Spleen (tissue), 11 donors: Measurements from ENCODE around the gene DNAJC1. TPM values are rescaled to one million over a fixed set of nuclear protein-coding genes. Genes with fewer than 3 reads are reported as not detected.

Experiments
- DNase-seq: peaks from one replicate; pipeline ENCODE4 v3.0.0-alpha.2; 2020
- H3K27ac ChIP-seq, 8 donors: fragments of 200-600 bp; sonication (generic) in 7 of 8; 1 replicate in 4 of 8; 2 replicates in 4 of 8; pipeline versions ENCODE4 v1.5.0 to v1.8.0; 2016 to 2021; ENCODE audit warnings: inconsistent platforms in 4 of 8, mild to moderate bottlenecking in 4 of 8, moderate library complexity in 1 of 8
- H3K27me3 ChIP-seq, 7 donors: fragments of 200-600 bp; sonication (generic) in 6 of 7; replicated peaks in 1 of 7; 1 replicate in 4 of 7; 2 replicates in 3 of 7; pipeline versions ENCODE4 v1.5.0 to v1.8.0; 2016 to 2021; ENCODE audit warnings: inconsistent platforms in 3 of 7, mild to moderate bottlenecking in 1 of 7
- H3K36me3 ChIP-seq, 6 donors: fragments of 200-600 bp; sonication (generic) in 5 of 6; 1 replicate in 4 of 6; 2 replicates in 2 of 6; pipeline versions ENCODE4 v1.5.0 to v1.8.0; 2016 to 2021; ENCODE audit warnings: inconsistent platforms in 2 of 6
- H3K4me1 ChIP-seq, 6 donors: fragments of 200-600 bp; sonication (generic) in 5 of 6; 1 replicate in 3 of 6; 2 replicates in 3 of 6; pipeline versions ENCODE4 v1.5.0 to v1.8.0; 2016 to 2021; ENCODE audit warnings: inconsistent platforms in 3 of 6
- H3K4me3 ChIP-seq, 8 donors: fragments of 200-600 bp; sonication (generic) in 7 of 8; 1 replicate in 4 of 8; 2 replicates in 4 of 8; pipeline versions ENCODE4 v1.5.0 to v1.8.0; 2016 to 2021; ENCODE audit warnings: inconsistent platforms in 4 of 8, mild to moderate bottlenecking in 4 of 8, moderate library complexity in 2 of 8
- H3K9me3 ChIP-seq, 8 donors: fragments of 200-600 bp; sonication (generic) in 7 of 8; 1 replicate in 4 of 8; 2 replicates in 4 of 8; pipeline versions ENCODE4 v1.5.0 to v1.8.0; 2016 to 2021; ENCODE audit warnings: inconsistent platforms in 4 of 8
- POLR2A ChIP-seq, 3 donors: fragments of 450-650 bp; IDR thresholded peaks; one replicate each; pipeline ENCODE4 v1.5.1; 2017; ENCODE audit warnings: antibody characterized with exemption in 3 of 3, mild to moderate bottlenecking in 1 of 3
- POLR2AphosphoS5 ChIP-seq, 3 donors: sonication (generic); formaldehyde crosslinking; IDR thresholded peaks; one replicate each; pipeline ENCODE4 v1.5.1; 2017; ENCODE audit warnings: antibody characterized with exemption in 3 of 3
- WGBS, 5 donors: extraction: QIAGEN DNeasy Blood & Tissue Kit in 3 of 5; methylation state at CpG; one replicate each; pipeline versions ENCODE4 v1.1.5 to v1.1.7; 2013 to 2018; 5-methylcytosine and 5-hydroxymethylcytosine counted together
- intact Hi-C: fragments of 100-400 bp; cut with DNase I; formaldehyde crosslinking; loops from one replicate; pipeline ENCODE4 v1.15.0; 2023; ENCODE audit warnings: low total_unique reads
- polyA plus RNA-seq, 3 donors: library from polyadenylated mRNA; stranded (reverse); fragments of 200-250 nt; gene quantifications; one replicate each; pipeline ENCODE4 v1.2.1, GENCODE V29; 2013
- total RNA-seq, 7 donors: library from RNA; depleted of rRNA in 3 of 7; stranded (reverse); fragments of >200 nt in 3 of 7; fragmentation: NEBNext Ultra II Directional in 4 of 7; extraction: Animal tissue kit (Norgen Biotek cat#: 25700) in 4 of 7; gene quantifications; one replicate each; pipeline versions ENCODE4 v1.1.0 to v1.2.1, GENCODE V29; 2016 to 2021
- TF ChIP-seq, protein P1 (sequence below), 11 experiments: fragments of 200-600 bp in 7 of 11; fragments of 450-650 bp in 4 of 11; sonication (generic) in 4 of 11; IDR thresholded peaks in 8 of 11; conservative IDR thresholded peaks in 3 of 11; 1 replicate in 7 of 11; 2 replicates in 4 of 11; pipeline versions ENCODE4 v1.4.0 to v1.8.0; 2016 to 2021; ENCODE audit warnings: antibody characterized with exemption in 11 of 11, inconsistent platforms in 4 of 11, mild to moderate bottlenecking in 1 of 11
- donor health status: healthy with polysubstance abuse.
- donor health status: DM: no; HTN: no; CAD: no; lungs with moderate emphysema.
- donor health status: DM: no; HTN: no; CAD: no.
- donor health status: Bipolar disorder and iron deficiency.
- donor health status: healthy.
- donor health status: DM: no; HTN: no; CAD: no.
- donor health status: DM: yes; HTN: yes; CAD: no.

The DNAJC1 gene
- total and polyA plus RNA-seq, 10 donors = 8.1 to 96.4 (median 22.5) TPM

DNA sequence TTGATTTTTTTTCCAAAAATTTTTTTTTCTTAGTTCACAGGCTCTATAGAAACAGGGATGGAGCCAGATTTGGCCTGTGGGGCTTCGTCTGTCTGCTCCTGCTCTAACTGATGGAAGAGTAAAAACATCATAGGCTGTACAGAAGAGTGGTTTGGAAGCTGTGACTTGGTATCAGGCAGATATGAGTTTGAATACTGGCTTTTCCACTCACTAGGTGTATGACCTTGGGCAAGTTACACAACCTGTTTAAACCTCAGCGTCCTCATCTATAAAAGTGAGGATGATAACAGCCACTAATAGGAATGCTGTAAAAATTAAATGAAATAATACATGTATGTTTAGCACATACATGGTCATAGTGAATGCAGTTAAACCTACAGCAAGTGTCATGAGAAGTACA, 26.9 kb upstream of the DNAJC1 start:
- no peak overlapping the region for H3K27ac ChIP-seq
- H3K4me1 ChIP-seq = no peaks in the 10 kb centered on the region
- no peaks in the 10 kb centered on the region for H3K27me3 ChIP-seq
- no peaks in the 10 kb centered on the region for H3K36me3 ChIP-seq
- no peak overlapping the region for H3K4me3 ChIP-seq
- TF ChIP-seq POLR2AphosphoS5 (IDR thresholded peaks at IDR 0.05) (no peak), POLR2A (IDR thresholded peaks at IDR 0.05) (no peak)
- TF ChIP-seq, protein P1, sequence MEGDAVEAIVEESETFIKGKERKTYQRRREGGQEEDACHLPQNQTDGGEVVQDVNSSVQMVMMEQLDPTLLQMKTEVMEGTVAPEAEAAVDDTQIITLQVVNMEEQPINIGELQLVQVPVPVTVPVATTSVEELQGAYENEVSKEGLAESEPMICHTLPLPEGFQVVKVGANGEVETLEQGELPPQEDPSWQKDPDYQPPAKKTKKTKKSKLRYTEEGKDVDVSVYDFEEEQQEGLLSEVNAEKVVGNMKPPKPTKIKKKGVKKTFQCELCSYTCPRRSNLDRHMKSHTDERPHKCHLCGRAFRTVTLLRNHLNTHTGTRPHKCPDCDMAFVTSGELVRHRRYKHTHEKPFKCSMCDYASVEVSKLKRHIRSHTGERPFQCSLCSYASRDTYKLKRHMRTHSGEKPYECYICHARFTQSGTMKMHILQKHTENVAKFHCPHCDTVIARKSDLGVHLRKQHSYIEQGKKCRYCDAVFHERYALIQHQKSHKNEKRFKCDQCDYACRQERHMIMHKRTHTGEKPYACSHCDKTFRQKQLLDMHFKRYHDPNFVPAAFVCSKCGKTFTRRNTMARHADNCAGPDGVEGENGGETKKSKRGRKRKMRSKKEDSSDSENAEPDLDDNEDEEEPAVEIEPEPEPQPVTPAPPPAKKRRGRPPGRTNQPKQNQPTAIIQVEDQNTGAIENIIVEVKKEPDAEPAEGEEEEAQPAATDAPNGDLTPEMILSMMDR (IDR thresholded peaks at IDR 0.05 in 8 of 11, conservative IDR thresholded peaks at IDR 0.05 in 3 of 11) = no peak
- intact Hi-C loops = no loop called here
- no peak for DNase-seq
- 83 to 93% (median 84%) methylated on average over 2 of the region's 2 CpGs for WGBS, 5 donors
- peaks cover 0 to 19% (median 7%) of the 10 kb centered on the region in 8 donors for H3K9me3 ChIP-seq

DNA sequence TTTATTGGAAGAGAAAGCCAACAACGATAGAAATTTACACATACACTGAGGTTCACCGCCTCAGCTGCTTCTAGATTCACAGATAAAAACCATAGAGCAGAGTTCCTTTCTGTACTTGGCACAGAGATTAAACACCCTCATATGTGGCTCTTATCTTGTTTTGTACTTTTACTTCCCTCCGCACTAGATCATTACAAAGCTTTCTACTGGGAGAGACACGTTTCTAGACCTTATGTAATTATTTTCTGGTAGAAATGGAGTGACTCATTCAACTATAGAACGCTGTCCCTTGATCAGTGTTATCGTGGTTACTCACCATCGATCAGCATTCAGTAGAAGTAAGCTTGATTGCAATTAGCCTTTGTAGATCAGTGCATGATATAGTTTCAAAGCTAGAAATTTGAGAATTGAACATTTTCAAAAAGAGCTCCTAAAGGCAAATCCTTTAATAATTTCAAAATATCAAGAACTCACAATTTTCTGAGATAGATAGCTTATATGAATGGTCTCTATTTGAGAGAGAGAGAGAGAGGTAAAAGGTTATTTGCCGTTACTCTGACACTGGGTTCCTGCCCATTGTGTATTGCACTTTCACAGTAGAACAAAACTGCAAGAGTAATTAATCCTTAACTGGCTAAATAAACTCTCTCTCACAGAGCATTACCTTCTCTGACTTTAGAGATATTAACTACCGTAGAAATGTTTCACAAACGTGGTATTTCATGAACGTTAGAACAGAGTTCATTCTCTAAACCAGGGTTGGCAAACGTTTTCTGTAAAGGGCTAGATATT, 26.1 kb upstream of the DNAJC1 start:
- WGBS, 5 donors = 79 to 85% (median 83%) methylated on average over 12 of the region's 12 CpGs
- H3K4me3 ChIP-seq = no peak overlapping the region
- intact Hi-C loops = no loop called here
- H3K9me3 ChIP-seq = peaks cover 0 to 14% (median 4%) of the 10 kb centered on the region in 8 donors
- H3K4me1 ChIP-seq = no peaks in the 10 kb centered on the region
- TF ChIP-seq, protein P1 (IDR thresholded peaks at IDR 0.05 in 8 of 11, conservative IDR thresholded peaks at IDR 0.05 in 3 of 11) = no peak
- TF ChIP-seq POLR2A (IDR thresholded peaks at IDR 0.05) (no peak), POLR2AphosphoS5 (IDR thresholded peaks at IDR 0.05) (no peak)
- no peaks in the 10 kb centered on the region for H3K27me3 ChIP-seq
- no peak overlapping the region for H3K27ac ChIP-seq
- DNase-seq = no peak
- no peaks in the 10 kb centered on the region for H3K36me3 ChIP-seq

GRCh38 chr10:22027364-22028238, 24.1 kb upstream of the DNAJC1 start:
- 88 to 95% (median 92%) methylated on average over 7 of the region's 7 CpGs for WGBS, 5 donors
- intact Hi-C loops = no loop called here
- peaks cover under 1 to 8% (median 6%) of the 10 kb centered on the region in 6 donors for H3K4me1 ChIP-seq
- no peaks in the 10 kb centered on the region for H3K27me3 ChIP-seq
- H3K27ac ChIP-seq = no peak overlapping the region
- no peak overlapping the region for H3K4me3 ChIP-seq
- no peaks in the 10 kb centered on the region for H3K36me3 ChIP-seq
- peaks cover 0 to 13% (median 3%) of the 10 kb centered on the region in 8 donors for H3K9me3 ChIP-seq
- no peak for DNase-seq
- TF ChIP-seq POLR2AphosphoS5 (IDR thresholded peaks at IDR 0.05) (no peak), POLR2A (IDR thresholded peaks at IDR 0.05) (no peak)
- TF ChIP-seq, protein P1 (IDR thresholded peaks at IDR 0.05 in 8 of 11, conservative IDR thresholded peaks at IDR 0.05 in 3 of 11) = no peak

DNA sequence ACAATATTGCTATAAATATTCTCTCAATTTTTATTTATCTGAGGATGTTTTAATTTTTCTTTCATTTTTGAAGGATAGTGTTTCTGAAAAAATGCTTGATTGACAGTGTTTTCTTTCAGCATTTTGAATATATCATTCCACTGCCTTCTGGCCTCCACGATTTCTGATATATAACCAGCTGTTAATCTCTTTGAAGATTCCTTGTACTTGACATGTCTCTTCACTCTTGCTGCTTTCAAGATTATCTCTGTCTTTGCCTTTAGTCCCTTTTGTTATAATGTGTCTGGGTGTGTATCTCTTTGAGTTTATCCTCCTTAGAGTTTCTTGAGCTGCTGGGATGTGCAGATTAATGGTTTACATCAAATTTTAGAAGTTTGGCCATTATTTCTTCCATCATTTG, 22.8 kb upstream of the DNAJC1 start:
- H3K9me3 ChIP-seq = peaks cover 0 to 3% (median 0%) of the 10 kb centered on the region in 8 donors
- WGBS, 5 donors = 76 to 95% (median 88%) methylated on average over 1 of the region's 1 CpG
- H3K4me3 ChIP-seq = no peak overlapping the region
- no peaks in the 10 kb centered on the region for H3K27me3 ChIP-seq
- H3K27ac ChIP-seq = no peak overlapping the region
- no peak for DNase-seq
- no peak for TF ChIP-seq POLR2AphosphoS5 (IDR thresholded peaks at IDR 0.05)
- TF ChIP-seq POLR2A (IDR thresholded peaks at IDR 0.05) = no peak
- TF ChIP-seq, protein P1 (IDR thresholded peaks at IDR 0.05 in 8 of 11, conservative IDR thresholded peaks at IDR 0.05 in 3 of 11) = no peak
- H3K4me1 ChIP-seq = peaks cover 3 to 16% (median 12%) of the 10 kb centered on the region in 6 donors
- H3K36me3 ChIP-seq = no peaks in the 10 kb centered on the region
- intact Hi-C loops = no loop called here
